A673 (cell line): ENCODE data around the gene SRGAP2C. TPM values are rescaled to one million over a fixed set of nuclear protein-coding genes. Genes with fewer than 3 reads are reported as not detected.
"Not testable (repeated sequence)": the region's sequence is repeated elsewhere in the genome, so short reads cannot be mapped to it uniquely, and the experiment has no call there.

Experiments
- BruUV-seq: library from RNA; stranded (reverse); fragments of 400-500 nt; replicated peaks from 2 replicates; lab custom pipeline; 2021; lab: Mats Ljungman, UMichigan
- CTCF ChIA-PET: fragments of 300-600 bp; sonication (Branson Sonifier 250); formaldehyde crosslinking; loops from one replicate; lab custom pipeline; 2022; ENCODE audit warnings: antibody characterized with exemption; lab: Charles Lee
- POLR2A ChIA-PET: fragments of 300-600 bp; sonication (Branson Sonifier 250); formaldehyde crosslinking; loops from one replicate; lab custom pipeline; 2022; ENCODE audit warnings: antibody characterized with exemption; ENCODE audit not compliant: low non-redundant PET; lab: Charles Lee
- DNase-seq: peaks from one replicate; pipeline ENCODE4 v3.0.0-alpha.2; 2015; ENCODE audit warnings: low spot score
- H3K27ac ChIP-seq: fragments of 200-600 bp; sonication (generic); 2 replicates; pipeline ENCODE4 v1.5.1; 2016; ENCODE audit warnings: mixed run types, low read depth, mild to moderate bottlenecking, mixed read lengths, antibody characterized with exemption, low read length; ENCODE audit not compliant: poor library complexity, severe bottlenecking
- H3K27me3 ChIP-seq: fragments of 200-600 bp; sonication (generic); replicated peaks from 2 replicates; pipeline ENCODE4 v1.6.1; 2017; ENCODE audit warnings: mixed run types, low read depth, mild to moderate bottlenecking, mixed read lengths, antibody characterized with exemption, low read length; ENCODE audit not compliant: insufficient read depth, poor library complexity
- H3K36me3 ChIP-seq: fragments of 200-600 bp; sonication (generic); 2 replicates; pipeline ENCODE4 v1.6.1; 2016; ENCODE audit warnings: mixed run types, mild to moderate bottlenecking, mixed read lengths, antibody characterized with exemption, low read length; ENCODE audit not compliant: insufficient read depth, poor library complexity, severe bottlenecking
- H3K4me1 ChIP-seq: fragments of 200-600 bp; sonication (generic); 2 replicates; pipeline ENCODE4 v1.6.1; 2017; ENCODE audit warnings: mixed run types, mild to moderate bottlenecking, mixed read lengths, antibody characterized with exemption, low read length; ENCODE audit not compliant: insufficient read depth, poor library complexity, severe bottlenecking
- H3K4me3 ChIP-seq: fragments of 200-600 bp; sonication (generic); 2 replicates; pipeline ENCODE4 v1.5.1; 2016; ENCODE audit warnings: low read depth, mixed run types, mild to moderate bottlenecking, mixed read lengths, low read length; ENCODE audit not compliant: poor library complexity, severe bottlenecking
- H3K9me3 ChIP-seq: fragments of 200-600 bp; sonication (generic); 2 replicates; pipeline ENCODE4 v1.6.1; 2016; ENCODE audit warnings: mixed run types, low read depth, mild to moderate bottlenecking, mixed read lengths, antibody characterized with exemption, low read length; ENCODE audit not compliant: poor library complexity, severe bottlenecking
- intact Hi-C: fragments of 100-400 bp; cut with micrococcal nuclease; formaldehyde crosslinking; loops from one replicate; pipeline ENCODE4 v1.10.0; 2022; ENCODE audit not compliant: unreplicated experiment
- total RNA-seq: library from RNA; stranded (reverse); gene quantifications from 2 replicates; pipeline ENCODE4 v1.2.3, GENCODE V29; 2021

The SRGAP2C gene
- total RNA-seq, 1 experiment from 2014 or later: 47.8 TPM

- CTCF ChIA-PET, intact Hi-C loops, BruUV-seq, H3K27me3 ChIP-seq, DNase-seq, H3K4me3 ChIP-seq, POLR2A ChIA-PET, H3K36me3 ChIP-seq, H3K4me1 ChIP-seq, H3K27ac ChIP-seq, H3K9me3 ChIP-seq: not testable (repeated sequence)
These were observed 72.9 kb downstream of the SRGAP2C start for GRCh38 chr1:121257632-121258031.

GRCh38 chr1:121258134-121258533, 73.4 kb downstream of the SRGAP2C start:
- H3K4me3 ChIP-seq, CTCF ChIA-PET, BruUV-seq: not testable (repeated sequence)

GRCh38 chr1:121260205-121260604, 75.4 kb downstream of the SRGAP2C start:
- DNase-seq, H3K27me3 ChIP-seq, H3K4me1 ChIP-seq, H3K27ac ChIP-seq, POLR2A ChIA-PET, H3K9me3 ChIP-seq, H3K4me3 ChIP-seq, intact Hi-C loops, BruUV-seq, H3K36me3 ChIP-seq, CTCF ChIA-PET: not testable (repeated sequence)

More at GRCh38 chr1:121258134-121258533, 73.4 kb downstream of the SRGAP2C start:
- H3K9me3 ChIP-seq, DNase-seq, H3K27me3 ChIP-seq, H3K4me1 ChIP-seq, intact Hi-C loops, POLR2A ChIA-PET, H3K36me3 ChIP-seq, H3K27ac ChIP-seq: not testable (repeated sequence)

DNA sequence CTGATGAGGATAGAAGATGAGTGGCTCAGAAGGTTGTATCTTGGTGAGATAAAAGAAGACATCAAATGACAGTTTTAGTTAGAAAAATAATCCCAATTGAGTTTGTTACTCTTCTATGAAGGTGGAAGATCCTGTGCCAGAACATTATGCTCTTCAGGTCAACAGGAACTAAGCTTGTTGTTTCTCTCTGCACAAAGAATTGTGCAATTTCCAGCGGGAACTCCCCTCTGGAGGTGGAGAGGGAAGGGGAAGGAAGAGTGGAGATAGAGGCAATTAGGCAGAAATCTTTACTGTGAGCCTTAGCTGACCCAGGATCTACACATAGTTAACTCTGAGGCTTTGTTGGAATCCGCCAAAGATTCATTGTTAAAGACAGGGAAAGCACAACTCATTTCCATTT, 77.4 kb downstream of the SRGAP2C start:
- H3K4me1 ChIP-seq, H3K27me3 ChIP-seq, H3K9me3 ChIP-seq, H3K36me3 ChIP-seq, CTCF ChIA-PET, POLR2A ChIA-PET, DNase-seq, H3K4me3 ChIP-seq, H3K27ac ChIP-seq, intact Hi-C loops, BruUV-seq: not testable (repeated sequence)

DNA sequence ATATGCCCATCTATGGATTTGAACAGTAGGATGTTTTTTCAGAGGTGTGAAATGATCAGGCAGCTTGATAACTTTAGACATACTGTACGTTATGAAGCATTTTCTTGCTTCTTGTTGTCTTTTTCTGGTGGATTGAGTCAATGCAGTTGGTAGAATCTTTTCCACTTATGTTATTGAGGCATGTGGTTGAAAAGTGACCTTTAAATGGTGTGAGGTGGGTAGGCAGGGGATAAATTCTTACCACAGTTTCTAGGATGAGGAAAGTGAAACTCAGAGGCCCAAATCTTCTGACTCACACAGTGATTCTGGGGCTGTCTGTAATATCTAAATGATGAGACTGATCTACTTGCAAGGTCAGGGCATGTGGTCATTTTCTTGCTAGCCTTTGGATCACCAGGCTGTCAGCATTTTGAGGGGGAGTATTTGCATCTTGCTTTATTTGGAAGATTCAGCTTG, 79.0 kb downstream of the SRGAP2C start:
- H3K4me1 ChIP-seq, H3K9me3 ChIP-seq, CTCF ChIA-PET, DNase-seq, intact Hi-C loops, H3K27ac ChIP-seq, BruUV-seq, H3K4me3 ChIP-seq, H3K27me3 ChIP-seq, H3K36me3 ChIP-seq, POLR2A ChIA-PET: not testable (repeated sequence)

DNA sequence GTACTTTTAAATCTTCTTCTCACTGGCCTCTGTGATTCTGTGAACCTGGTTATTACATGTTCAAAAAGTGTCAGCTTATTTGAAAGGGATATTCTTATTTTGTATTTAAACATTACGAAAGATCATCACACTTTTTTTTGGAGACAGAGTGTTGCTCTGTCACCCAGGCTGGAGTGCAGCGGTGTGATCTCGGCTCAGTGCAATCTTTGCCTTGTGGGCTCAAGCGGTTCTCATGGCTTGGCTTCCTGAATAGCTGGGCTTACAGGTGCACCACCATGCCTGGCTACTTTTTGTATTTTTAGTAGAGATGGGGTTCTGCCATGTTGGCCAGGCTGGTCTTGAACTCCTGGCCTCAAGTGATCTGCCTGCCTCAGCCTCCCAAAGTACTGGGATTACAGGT, 82.3 kb downstream of the SRGAP2C start:
- CTCF ChIA-PET, H3K9me3 ChIP-seq, H3K27me3 ChIP-seq, H3K4me3 ChIP-seq, H3K4me1 ChIP-seq, DNase-seq, intact Hi-C loops, H3K36me3 ChIP-seq, H3K27ac ChIP-seq, BruUV-seq, POLR2A ChIA-PET: not testable (repeated sequence)

GRCh38 chr1:121269309-121269708, 84.5 kb downstream of the SRGAP2C start:
- CTCF ChIA-PET, intact Hi-C loops, H3K27me3 ChIP-seq, POLR2A ChIA-PET, H3K27ac ChIP-seq, DNase-seq, H3K9me3 ChIP-seq, H3K4me3 ChIP-seq, BruUV-seq, H3K4me1 ChIP-seq, H3K36me3 ChIP-seq: not testable (repeated sequence)

DNA sequence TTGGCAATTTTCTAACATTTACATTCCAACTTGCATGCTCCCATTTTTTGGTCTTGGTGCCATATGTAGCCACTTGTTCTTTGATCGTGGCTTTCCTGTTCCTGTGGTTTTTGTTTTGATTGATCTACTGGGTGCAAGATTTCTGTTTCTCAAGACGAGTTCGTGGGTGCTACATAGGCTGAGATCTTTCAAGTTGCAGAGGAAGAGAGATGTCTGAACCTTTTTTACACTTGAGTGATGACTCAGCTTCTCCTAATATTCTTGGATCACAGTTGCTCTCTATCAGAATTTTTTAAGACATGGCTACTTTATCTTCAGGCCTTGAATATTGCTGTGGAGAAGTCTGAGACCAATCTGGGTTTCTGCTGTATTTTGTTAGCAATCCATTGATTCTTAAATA, 85.2 kb downstream of the SRGAP2C start:
- H3K27ac ChIP-seq, H3K4me1 ChIP-seq, H3K4me3 ChIP-seq, H3K27me3 ChIP-seq, intact Hi-C loops, POLR2A ChIA-PET, CTCF ChIA-PET, BruUV-seq, H3K9me3 ChIP-seq, DNase-seq, H3K36me3 ChIP-seq: not testable (repeated sequence)
